GM12878 (cell line): ENCODE data around the gene SYNGR1. TPM values are rescaled to one million over a fixed set of nuclear protein-coding genes. Genes with fewer than 3 reads are reported as not detected.

Experiments used
- ATAC-seq: fragments of 200-7000 bp; cut with Tn5 transposase; 3 replicates; pipeline ENCODE4 v1.9.1; 2020; ENCODE audit warnings: mild to moderate bottlenecking, moderate library complexity
- BruUV-seq: library from RNA; stranded (reverse); fragments of 400-500 nt; replicated peaks from 2 replicates; lab custom pipeline; 2021; lab: Mats Ljungman, UMichigan
- CTCF ChIA-PET: fragments of 300-600 bp; sonication (Branson Sonifier 250); formaldehyde crosslinking; extraction: SDS; loops from one replicate; lab custom pipeline; 2021; ENCODE audit warnings: inconsistent platforms; lab: Yijun Ruan, JAX
- POLR2A ChIA-PET: fragments of 350-600 bp; formaldehyde crosslinking; extraction: SDS; loops from one replicate; lab custom pipeline; 2021; ENCODE audit warnings: inconsistent platforms; lab: Charles Lee
- RAD21 ChIA-PET: fragments of 300-600 bp; sonication (Branson Sonifier 250); formaldehyde crosslinking; loops from one replicate; lab custom pipeline; 2023; ENCODE audit warnings: antibody characterized with exemption; ENCODE audit not compliant: unreplicated experiment; lab: Charles Lee
- SMC1A ChIA-PET: fragments of 300-600 bp; sonication (Branson Sonifier 250); formaldehyde crosslinking; loops from one replicate; lab custom pipeline; 2023; ENCODE audit not compliant: unreplicated experiment, uncharacterized antibody; lab: Charles Lee
- DNase-seq: peaks from one replicate; pipeline ENCODE4 v3.0.0-alpha.2; 2011; ENCODE audit warnings: low read depth, low spot score
- FAIRE-seq: peaks from 3 replicates; lab custom pipeline; 2011; peaks lifted over from hg19 to GRCh38; lab: Jason Lieb, UNC
- H2AFZ ChIP-seq: 2 replicates; pipeline ENCODE4 v1.6.0; 2011; ENCODE audit warnings: low read depth, low read length, control low read depth; ENCODE audit not compliant: control insufficient read depth
- H3K27ac ChIP-seq: 2 replicates; pipeline ENCODE4 v1.5.1; 2011; ENCODE audit warnings: control low read depth; ENCODE audit not compliant: control insufficient read depth, insufficient read depth
- H3K27me3 ChIP-seq, 2 experiments: replicated peaks in 1 of 2; 2 replicates each; pipeline versions ENCODE4 v1.6.0 to v1.6.1; 2011; ENCODE audit warnings: low read length in 1 of 2; ENCODE audit not compliant: control insufficient read depth in 2 of 2, insufficient read depth in 2 of 2
- H3K36me3 ChIP-seq, 2 experiments: 2 replicates each; pipeline ENCODE4 v1.5.1; 2011; ENCODE audit warnings: low read length in 1 of 2; ENCODE audit not compliant: control insufficient read depth in 2 of 2, insufficient read depth in 2 of 2
- H3K4me1 ChIP-seq: 2 replicates; pipeline ENCODE4 v1.6.1; 2011; ENCODE audit warnings: mild to moderate bottlenecking, low read length, moderate library complexity, mixed read lengths; ENCODE audit not compliant: control insufficient read depth, insufficient read depth
- H3K4me2 ChIP-seq: 2 replicates; pipeline ENCODE4 v1.6.0; 2011; ENCODE audit warnings: control low read depth; ENCODE audit not compliant: control insufficient read depth, insufficient read depth
- H3K4me3 ChIP-seq: fragments of 200-600 bp; sonication (generic); 2 replicates; pipeline ENCODE4 v1.5.1; 2016
- H3K79me2 ChIP-seq: 2 replicates; pipeline ENCODE4 v1.6.0; 2011; ENCODE audit warnings: low read length; ENCODE audit not compliant: control insufficient read depth, insufficient read depth
- H3K9ac ChIP-seq: 2 replicates; pipeline ENCODE4 v1.8.0; 2011; ENCODE audit warnings: low read length, control low read depth, mixed read lengths; ENCODE audit not compliant: control insufficient read depth, insufficient read depth
- H3K9me3 ChIP-seq: replicated peaks from 3 replicates; pipeline ENCODE4 v1.5.1; 2011; ENCODE audit warnings: mild to moderate bottlenecking, low read length; ENCODE audit not compliant: control insufficient read depth, insufficient read depth
- H4K20me1 ChIP-seq: 2 replicates; pipeline ENCODE4 v1.6.0; 2011; ENCODE audit not compliant: control insufficient read depth, insufficient read depth
- ATF7 ChIP-seq: fragments of 450-650 bp; IDR thresholded peaks from 2 replicates; pipeline ENCODE4 v1.6.1; 2016; ENCODE audit warnings: low read depth, mild to moderate bottlenecking
- CBFB ChIP-seq: IDR thresholded peaks from 2 replicates; pipeline ENCODE4 v1.6.1; 2016; ENCODE audit warnings: antibody characterized with exemption, low read depth
- CBX3 ChIP-seq: fragments of 200-600 bp; sonication (generic); IDR thresholded peaks from 2 replicates; pipeline ENCODE4 v1.6.1; 2016; ENCODE audit warnings: low read depth, borderline replicate concordance
- DPF2 ChIP-seq: fragments of 450-650 bp; IDR thresholded peaks from 2 replicates; pipeline ENCODE4 v1.6.1; 2017; ENCODE audit warnings: mild to moderate bottlenecking
- IRF4 ChIP-seq: IDR thresholded peaks from 2 replicates; pipeline ENCODE4 v1.6.1; 2011; ENCODE audit warnings: low read depth, low read length
- IRF5 ChIP-seq: fragments of 450-650 bp; IDR thresholded peaks from 2 replicates; pipeline ENCODE4 v1.6.1; 2017; ENCODE audit warnings: borderline replicate concordance
- LARP7 ChIP-seq: fragments of 450-650 bp; IDR thresholded peaks from 2 replicates; pipeline ENCODE4 v1.6.1; 2017; ENCODE audit warnings: mild to moderate bottlenecking
- MAX ChIP-seq: IDR thresholded peaks from 2 replicates; pipeline ENCODE4 v1.6.1; 2012; ENCODE audit warnings: low read depth, low read length, improper control_type of control experiment
- MYC ChIP-seq: IDR thresholded peaks from 2 replicates; pipeline ENCODE4 v1.6.1; 2011; ENCODE audit warnings: mild to moderate bottlenecking, low read length, moderate library complexity, inconsistent platforms; ENCODE audit not compliant: insufficient read depth, insufficient replicate concordance, insufficient read length, severe bottlenecking
- NFIC ChIP-seq: IDR thresholded peaks from 2 replicates; pipeline ENCODE4 v1.6.1; 2012; ENCODE audit warnings: low read depth, mild to moderate bottlenecking, inconsistent platforms, low read length, moderate library complexity
- NRF1 ChIP-seq: conservative IDR thresholded peaks from 2 replicates; pipeline ENCODE4 v1.6.1; 2011; ENCODE audit warnings: mild to moderate bottlenecking, low read depth, low read length, improper control_type of control experiment
- PML ChIP-seq: IDR thresholded peaks from 2 replicates; pipeline ENCODE4 v1.6.1; 2012; ENCODE audit warnings: low read length, inconsistent platforms
- POLR2AphosphoS5 ChIP-seq: IDR thresholded peaks from 2 replicates; pipeline ENCODE4 v1.6.1; 2011; ENCODE audit warnings: mild to moderate bottlenecking, low read length, inconsistent platforms
- RAD21 ChIP-seq: IDR thresholded peaks from 2 replicates; pipeline ENCODE4 v1.6.1; 2011; ENCODE audit warnings: mild to moderate bottlenecking, low read depth, low read length, moderate library complexity; ENCODE audit not compliant: insufficient read depth
- RUNX3 ChIP-seq: IDR thresholded peaks from 2 replicates; pipeline ENCODE4 v1.6.1; 2012; ENCODE audit warnings: low read length, inconsistent platforms
- TAF1 ChIP-seq: IDR thresholded peaks from 2 replicates; pipeline ENCODE4 v1.6.1; 2011; ENCODE audit warnings: mild to moderate bottlenecking, low read depth, low read length, borderline replicate concordance
- ZBTB40 ChIP-seq: fragments of 450-650 bp; IDR thresholded peaks from 2 replicates; pipeline ENCODE4 v1.6.1; 2016; ENCODE audit warnings: mild to moderate bottlenecking, moderate library complexity, borderline replicate concordance
- ZNF384 ChIP-seq: IDR thresholded peaks from 2 replicates; pipeline ENCODE4 v1.6.1; 2012; ENCODE audit warnings: low read depth, mild to moderate bottlenecking, low read length, improper control_type of control experiment, borderline replicate concordance
- WGBS: methylation state at CpG from one replicate; pipeline ENCODE4 v1.1.6; 2016; ENCODE audit warnings: low lambda C conversion rate; ENCODE audit not compliant: insufficient replicate concordance, insufficient coverage; ENCODE audit errors: missing lambda C conversion rate; 5-methylcytosine and 5-hydroxymethylcytosine counted together
- in situ Hi-C: fragments of 300-500 bp; cut with MboI; formaldehyde crosslinking; loops from 9 replicates; pipeline ENCODE4 v1.14.3; 2018; ENCODE audit warnings: mixed read lengths
- intact Hi-C: fragments of 100-400 bp; cut with micrococcal nuclease; formaldehyde crosslinking; loops from one replicate; pipeline ENCODE4 v1.14.2; 2022; ENCODE audit not compliant: unreplicated experiment
- polyA plus RNA-seq, 11 experiments: library from polyadenylated mRNA; depleted of rRNA in 4 of 11; unstranded in 6 of 11; stranded (reverse) in 5 of 11; fragments of >200 nt; fragmentation: Nextera tagmentation in 4 of 11; fragmentation: Illumina TruSeq in 1 of 11; extraction: Ambion mirVana in 4 of 11; extraction: Trizol in 1 of 11; gene quantifications; 1 replicate in 1 of 11; 2 replicates in 10 of 11; pipeline versions ENCODE4 v1.2.1 to v1.2.3, GENCODE V29; 2011 to 2016; ENCODE audit warnings: inconsistent platforms in 2 of 11, missing spikeins in 2 of 11, low read depth in 1 of 11
- total RNA-seq, 4 experiments: library from RNA; depleted of rRNA in 3 of 4; stranded (reverse); fragments of >200 nt in 3 of 4; fragmentation: Illumina TruSeq in 1 of 4; extraction: Trizol in 1 of 4; gene quantifications; 2 replicates each; pipeline versions ENCODE4 v1.2.1 to v1.2.3, GENCODE V29; 2013 to 2021

The SYNGR1 gene
- total and polyA plus RNA-seq, 10 of the 15 experiments (the other 5 are each of a cell fraction or from before 2014, with no cell fraction given), result 0.87 to 9.2 (median 3.5) TPM

GRCh38 chr22:39432361-39432811 lies 82.6 kb downstream of the SYNGR1 start:
- H3K36me3 ChIP-seq, result peaks cover 3 to 15% of the 10 kb centered on the region in 2 experiments
- H3K27me3 ChIP-seq, result no peaks in the 10 kb centered on the region
- DNase-seq (no peak), FAIRE-seq (no peak), ATAC-seq (no peak)
- H3K4me1 ChIP-seq, result peaks cover 4% of the 10 kb centered on the region
- no peaks in the 10 kb centered on the region for H4K20me1 ChIP-seq
- H3K9me3 ChIP-seq, result no peaks in the 10 kb centered on the region
- H3K9ac ChIP-seq, result no peak overlapping the region
- SMC1A ChIA-PET, result no interaction called here
- in situ Hi-C loops, result no loop called here
- RAD21 ChIA-PET, result no interaction called here
- H3K4me3 ChIP-seq, result no peak overlapping the region
- 83% methylated on average over 10 of the region's 10 CpGs for WGBS
- POLR2A ChIA-PET, result interaction anchor here (0.6 kb wide), 1 partner anchor 14 kb away, joined by 3 read pairs; no protein-coding TSS in a partner anchor
- intact Hi-C loops, result no loop called here
- no peak overlapping the region for H3K27ac ChIP-seq
- no peak overlapping the region for H2AFZ ChIP-seq
- BruUV-seq, result no TSS peak
- TF ChIP-seq PML, result no peak
- TF ChIP-seq RAD21, result no peak
- TF ChIP-seq TAF1, result no peak
- no peak for TF ChIP-seq NRF1
- TF ChIP-seq IRF5, result no peak
- no peak for TF ChIP-seq ATF7
- no peak for TF ChIP-seq RUNX3
- TF ChIP-seq CBX3, result no peak
- TF ChIP-seq LARP7, result no peak
- TF ChIP-seq NFIC, result no peak
- no peak for TF ChIP-seq CBFB
- no peak for TF ChIP-seq IRF4
- no peak for TF ChIP-seq MAX
- TF ChIP-seq ZBTB40, result no peak
- no peak for TF ChIP-seq DPF2
- no peak for TF ChIP-seq MYC
- TF ChIP-seq ZNF384, result no peak
- TF ChIP-seq POLR2AphosphoS5, result no peak
- CTCF ChIA-PET, result no interaction called here
- H3K4me2 ChIP-seq, result no peak overlapping the region
- no peaks in the 10 kb centered on the region for H3K79me2 ChIP-seq
